Measurements from ENCODE around the gene SUSD6. TPM values are rescaled to one million over a fixed set of nuclear protein-coding genes. Genes with fewer than 3 reads are reported as not detected.
"Not testable (repeated sequence)": the region's sequence is repeated elsewhere in the genome, so short reads cannot be mapped to it uniquely, and the experiment has no call there.

Gene SUSD6
- total RNA-seq, 2 experiments from 2014 or later: 63.4 to 65.2 TPM

- H3K9me3 Mint-ChIP-seq: peaks cover 26% of the 10 kb centered on the region
- peak overlapping the region; percentile 34 for H3K27ac Mint-ChIP-seq
- peaks cover 73% of the 10 kb centered on the region for H3K4me1 Mint-ChIP-seq
- no peak for DNase-seq
- H3K36me3 Mint-ChIP-seq (ENCODE audit: low read depth): peaks cover 60% of the 10 kb centered on the region
- ChIA-PET CTCF (no interaction called here), POLR2A (no interaction called here)
- no peaks in the 10 kb centered on the region for H3K27me3 Mint-ChIP-seq
- H3K4me3 Mint-ChIP-seq: no peak overlapping the region
Measured at GRCh38 chr14:69644814-69645213, 33.4 kb downstream of the SUSD6 start.

- POLR2A ChIA-PET: interaction anchor here (1.7 to 2.5 kb wide), 2 partner anchors 9 to 11 kb away, joined by 8 read pairs; no protein-coding TSS in a partner anchor
- Mint-ChIP-seq H3K4me1 (peaks cover 87% of the 10 kb centered on the region), H3K36me3 (ENCODE audit: low read depth) (peaks cover 50% of the 10 kb centered on the region), H3K27me3 (no peaks in the 10 kb centered on the region), H3K27ac (no peak overlapping the region), H3K4me3 (no peak overlapping the region), H3K9me3 (peaks cover 11% of the 10 kb centered on the region)
- no peak for DNase-seq
- CTCF ChIA-PET: interaction anchor here (1.1 kb wide), 1 partner anchor 12 kb away, joined by 3 read pairs; no protein-coding TSS in a partner anchor
Measured at GRCh38 chr14:69647213-69647612, 35.8 kb downstream of the SUSD6 start.

- not testable (repeated sequence) for DNase-seq, H3K9me3 Mint-ChIP-seq, H3K4me3 Mint-ChIP-seq, H3K27ac Mint-ChIP-seq, H3K27me3 Mint-ChIP-seq
- H3K36me3 Mint-ChIP-seq (ENCODE audit: low read depth): peaks cover 46% of the 10 kb centered on the region
- peaks cover 86% of the 10 kb centered on the region for H3K4me1 Mint-ChIP-seq
- ChIA-PET POLR2A (interaction anchor here (1.2 to 2.5 kb wide), 5 partner anchors 10 to 33 kb away, joined by 4 to 8 read pairs (median 7); no protein-coding TSS in a partner anchor), CTCF (interaction anchor here (1.0 to 1.1 kb wide), 2 partner anchors 12 to 80 kb away, joined by 3 read pairs; no protein-coding TSS in a partner anchor)
Measured at GRCh38 chr14:69647642-69648041, 36.2 kb downstream of the SUSD6 start.

- no peak for DNase-seq
Measured at GRCh38 chr14:69648480-69649451, 37.4 kb downstream of the SUSD6 start.

GRCh38 chr14:69650948-69651369, 39.6 kb downstream of the SUSD6 start:
- H3K4me1 Mint-ChIP-seq: peaks cover 87% of the 10 kb centered on the region
- POLR2A ChIA-PET: no interaction called here
- no peaks in the 10 kb centered on the region for H3K27me3 Mint-ChIP-seq
- no peaks in the 10 kb centered on the region for H3K9me3 Mint-ChIP-seq
- no peak for DNase-seq
- CTCF ChIA-PET: no interaction called here
- no peak overlapping the region for H3K4me3 Mint-ChIP-seq
- peak overlapping the region; percentile 7 for H3K27ac Mint-ChIP-seq
- H3K36me3 Mint-ChIP-seq (ENCODE audit: low read depth): peaks cover 36% of the 10 kb centered on the region

More at GRCh38 chr14:69648480-69649451, 37.4 kb downstream of the SUSD6 start:
- H3K27ac Mint-ChIP-seq: peak overlapping the region; percentile 36
- ChIA-PET CTCF (interaction anchor here (0.7 to 1.7 kb wide), 4 partner anchors 10 to 79 kb away, joined by 3 to 5 read pairs (median 4); no protein-coding TSS in a partner anchor), POLR2A (interaction anchor here (0.9 to 2.5 kb wide), 7 partner anchors 11 to 119 kb away, joined by 3 to 8 read pairs (median 4); no protein-coding TSS in a partner anchor)
- H3K9me3 Mint-ChIP-seq: no peaks in the 10 kb centered on the region
- H3K36me3 Mint-ChIP-seq (ENCODE audit: low read depth): peaks cover 40% of the 10 kb centered on the region
- no peaks in the 10 kb centered on the region for H3K27me3 Mint-ChIP-seq
- peaks cover 85% of the 10 kb centered on the region for H3K4me1 Mint-ChIP-seq
- no peak overlapping the region for H3K4me3 Mint-ChIP-seq

- POLR2A ChIA-PET: no interaction called here
- Mint-ChIP-seq H3K36me3 (ENCODE audit: low read depth) (peaks cover 32% of the 10 kb centered on the region), H3K4me1 (peaks cover 91% of the 10 kb centered on the region), H3K27me3 (no peaks in the 10 kb centered on the region), H3K27ac (no peak overlapping the region), H3K9me3 (no peaks in the 10 kb centered on the region), H3K4me3 (no peak overlapping the region)
- DNase-seq: no peak
- CTCF ChIA-PET: no interaction called here
Measured at GRCh38 chr14:69651664-69652063, 40.3 kb downstream of the SUSD6 start.

- H3K4me3 Mint-ChIP-seq: no peak overlapping the region
- peak overlapping the region; percentile 41 for H3K27ac Mint-ChIP-seq
- ChIA-PET CTCF (interaction anchor here (0.7 to 1.9 kb wide), 2 partner anchors 21 to 33 kb away, joined by 3 to 5 read pairs; no protein-coding TSS in a partner anchor), POLR2A (interaction anchor here (1.4 kb wide), 1 partner anchor 42 kb away, joined by 4 read pairs; the partner anchor contains the start of gene SUSD6)
- no peaks in the 10 kb centered on the region for H3K9me3 Mint-ChIP-seq
- no peak for DNase-seq
- no peaks in the 10 kb centered on the region for H3K27me3 Mint-ChIP-seq
- H3K36me3 Mint-ChIP-seq (ENCODE audit: low read depth): peaks cover 30% of the 10 kb centered on the region
- H3K4me1 Mint-ChIP-seq: peaks cover 90% of the 10 kb centered on the region
Measured at GRCh38 chr14:69652942-69653684, 41.7 kb downstream of the SUSD6 start.

- peak overlapping the region; percentile 40 for H3K27ac Mint-ChIP-seq
- peaks cover 40% of the 10 kb centered on the region for H3K36me3 Mint-ChIP-seq (ENCODE audit: low read depth)
- no peak for DNase-seq
- H3K27me3 Mint-ChIP-seq: no peaks in the 10 kb centered on the region
- no peak overlapping the region for H3K4me3 Mint-ChIP-seq
- no peaks in the 10 kb centered on the region for H3K9me3 Mint-ChIP-seq
- CTCF ChIA-PET: interaction anchor here (0.6 to 1.9 kb wide), 3 partner anchors 20 to 70 kb away, joined by 3 to 5 read pairs (median 3); no protein-coding TSS in a partner anchor
- peaks cover 90% of the 10 kb centered on the region for H3K4me1 Mint-ChIP-seq
- POLR2A ChIA-PET: interaction anchor here (1.4 kb wide), 1 partner anchor 43 kb away, joined by 4 read pairs; the partner anchor contains the start of gene SUSD6
Measured at GRCh38 chr14:69654116-69654515, 42.7 kb downstream of the SUSD6 start.

- Mint-ChIP-seq H3K36me3 (ENCODE audit: low read depth) (peaks cover 64% of the 10 kb centered on the region), H3K4me3 (peak overlapping the region; percentile 26)
Measured at GRCh38 chr14:69657950-69658355, 46.6 kb downstream of the SUSD6 start.

GRCh38 chr14:69658664-69659261, 47.4 kb downstream of the SUSD6 start:
- Mint-ChIP-seq H3K27ac (peak overlapping the region; percentile 61), H3K4me1 (peaks cover 94% of the 10 kb centered on the region), H3K36me3 (ENCODE audit: low read depth) (peaks cover 66% of the 10 kb centered on the region), H3K4me3 (no peak overlapping the region), H3K9me3 (no peaks in the 10 kb centered on the region), H3K27me3 (no peaks in the 10 kb centered on the region)
- CTCF ChIA-PET: interaction anchor here (1.1 to 1.4 kb wide), 2 partner anchors 11 to 16 kb away, joined by 3 to 4 read pairs; no protein-coding TSS in a partner anchor
- DNase-seq: peak; percentile 41
- POLR2A ChIA-PET: interaction anchor here (0.9 to 3.2 kb wide), 6 partner anchors 11 to 47 kb away, joined by 4 to 15 read pairs (median 6); partner anchors contain the start of gene SUSD6

More at GRCh38 chr14:69657950-69658355, 46.6 kb downstream of the SUSD6 start:
- H3K9me3 Mint-ChIP-seq: no peaks in the 10 kb centered on the region
- DNase-seq: no peak
- CTCF ChIA-PET: interaction anchor here (1.1 kb wide), 1 partner anchor 17 kb away, joined by 4 read pairs; no protein-coding TSS in a partner anchor
- peak overlapping the region; percentile 61 for H3K27ac Mint-ChIP-seq
- no peaks in the 10 kb centered on the region for H3K27me3 Mint-ChIP-seq
- POLR2A ChIA-PET: interaction anchor here (2.7 to 3.0 kb wide), 2 partner anchors 21 to 32 kb away, joined by 8 to 10 read pairs; no protein-coding TSS in a partner anchor
- peaks cover 93% of the 10 kb centered on the region for H3K4me1 Mint-ChIP-seq

GRCh38 chr14:69660344-69661193, 49.2 kb downstream of the SUSD6 start:
- Mint-ChIP-seq H3K9me3 (no peaks in the 10 kb centered on the region), H3K36me3 (ENCODE audit: low read depth) (peaks cover 68% of the 10 kb centered on the region), H3K27me3 (no peaks in the 10 kb centered on the region), H3K4me3 (no peak overlapping the region), H3K4me1 (peaks cover 95% of the 10 kb centered on the region), H3K27ac (peak overlapping the region; percentile 85)
- ChIA-PET POLR2A (interaction anchor here (0.7 to 3.2 kb wide), 10 partner anchors 9 to 48 kb away, joined by 3 to 16 read pairs (median 3); partner anchors contain the start of gene SUSD6), CTCF (interaction anchor here (0.9 to 1.2 kb wide), 2 partner anchors 23 to 67 kb away, joined by 3 read pairs; no protein-coding TSS in a partner anchor)
- peak; percentile 42 for DNase-seq
